GM18909 (cell line): ENCODE data around the gene CLEC3B.
A peak's percentile ranks its signal among the peaks of the same experiment; 100 is the strongest.
"Not testable (repeated sequence)": the region's sequence is repeated elsewhere in the genome, so short reads cannot be mapped to it uniquely, and the experiment has no call there.

Experiments
- ATAC-seq: cut with Tn5 transposase; IDR thresholded peaks from one replicate; pipeline ENCODE4 v1.9.1; 2021; ENCODE audit warnings: mild to moderate bottlenecking; ENCODE audit not compliant: unreplicated experiment, poor library complexity

Gene CLEC3B, protein sequence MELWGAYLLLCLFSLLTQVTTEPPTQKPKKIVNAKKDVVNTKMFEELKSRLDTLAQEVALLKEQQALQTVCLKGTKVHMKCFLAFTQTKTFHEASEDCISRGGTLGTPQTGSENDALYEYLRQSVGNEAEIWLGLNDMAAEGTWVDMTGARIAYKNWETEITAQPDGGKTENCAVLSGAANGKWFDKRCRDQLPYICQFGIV

DNA sequence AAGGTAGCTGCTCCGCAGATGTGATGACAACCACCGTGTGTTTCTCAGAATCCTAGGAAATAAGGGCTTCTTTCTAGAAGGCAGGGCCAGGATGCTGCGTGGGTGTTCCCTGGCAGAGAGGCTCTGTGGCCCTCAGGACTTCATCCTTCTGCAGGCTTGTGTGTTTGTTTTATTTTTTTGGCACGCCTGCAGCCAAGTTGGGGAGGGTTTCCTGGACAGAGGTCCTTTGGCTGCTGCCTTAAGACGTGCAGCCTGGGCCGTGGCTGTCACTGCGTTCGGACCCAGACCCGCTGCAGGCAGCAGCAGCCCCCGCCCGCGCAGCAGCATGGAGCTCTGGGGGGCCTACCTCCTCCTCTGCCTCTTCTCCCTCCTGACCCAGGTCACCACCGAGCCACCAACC, at the start of gene CLEC3B:
CLEC3B (plus strand) TSS at position 266 of the 400 bp plus-strand sequence; CDS start at position 326, 60 bp downstream.
- no peak for ATAC-seq

DNA sequence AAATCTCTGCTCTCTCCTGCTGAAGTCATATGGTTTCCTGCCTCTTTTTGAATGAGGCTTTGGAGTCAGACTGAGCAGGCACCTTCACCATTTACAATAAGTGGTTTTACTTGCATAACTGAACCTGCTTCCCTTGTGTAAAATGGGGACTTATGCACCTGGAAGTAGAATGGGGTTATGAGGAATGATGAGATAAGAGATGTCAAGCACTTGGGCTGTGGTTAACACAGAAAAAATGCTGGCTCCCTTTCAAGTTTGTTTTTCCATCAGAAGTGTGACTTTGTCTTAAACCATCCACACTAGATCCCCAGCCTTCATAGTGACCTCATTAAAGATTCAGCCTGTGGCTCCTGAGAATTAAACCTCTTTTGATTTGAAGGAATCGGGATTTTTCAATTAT, 44.9 kb upstream of the CLEC3B start:
- no peak for ATAC-seq

DNA sequence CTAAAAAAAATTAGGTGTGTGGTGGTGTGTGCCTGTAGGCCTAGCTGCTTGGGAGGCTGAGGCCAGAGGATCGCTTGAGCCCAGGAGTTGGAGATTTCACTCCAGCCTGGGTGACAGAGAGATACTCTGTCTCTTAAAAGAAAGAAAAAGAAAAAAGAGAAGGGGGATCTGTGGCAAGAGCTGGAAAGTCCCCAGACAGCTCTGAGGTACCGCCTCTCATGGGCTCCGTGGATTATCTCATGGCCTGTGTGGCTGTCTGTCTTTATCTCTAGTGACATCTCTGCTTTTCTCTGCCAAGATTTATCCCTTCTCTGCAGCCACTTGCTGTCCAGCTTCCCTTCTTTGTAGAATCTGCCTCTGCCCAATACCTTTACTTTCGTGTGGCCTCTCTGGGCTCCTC, 44.4 kb upstream of the CLEC3B start:
- ATAC-seq, result peak; percentile 46

DNA sequence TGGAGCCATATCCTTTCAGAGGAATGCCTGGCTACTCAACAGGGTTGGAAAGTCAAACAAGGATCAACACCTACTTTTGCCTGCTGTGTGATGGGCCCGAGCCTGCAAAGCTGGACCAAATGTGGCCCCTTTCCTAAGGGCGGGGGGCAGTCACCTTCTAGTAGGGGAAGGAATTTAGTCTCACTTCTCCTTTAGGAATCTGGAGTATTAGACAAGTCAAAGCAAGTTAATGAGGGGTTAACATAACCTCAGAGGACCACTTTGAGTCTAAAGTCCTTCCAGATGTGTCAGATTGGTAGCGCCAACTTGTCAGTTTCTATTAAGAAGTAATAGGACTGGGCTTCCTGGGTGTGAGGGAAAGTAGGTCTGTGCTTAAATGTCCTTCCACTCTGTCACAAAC, 43.3 kb upstream of the CLEC3B start:
- ATAC-seq, result no peak

DNA sequence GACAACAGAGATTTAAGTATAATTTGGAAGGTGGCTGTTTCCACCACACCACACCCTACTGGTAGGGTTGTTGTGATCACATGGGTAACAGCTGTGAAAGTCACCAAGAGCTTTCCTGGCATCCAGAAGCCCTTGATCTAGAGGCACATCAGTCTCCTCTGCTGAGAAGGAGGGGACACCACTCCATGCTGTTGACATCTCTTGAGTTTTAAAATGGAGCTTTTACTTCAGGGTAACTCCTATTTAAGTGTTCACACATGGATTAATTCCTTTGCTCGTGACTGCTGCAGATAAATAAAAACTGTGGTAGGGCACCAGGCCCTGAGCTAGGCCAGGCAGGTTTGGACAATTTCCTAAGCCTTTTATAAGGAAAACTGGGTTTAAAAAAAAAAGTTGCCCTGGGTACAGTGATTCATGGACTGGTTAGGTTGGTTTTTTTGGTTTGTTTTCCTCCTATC, 42.6 kb upstream of the CLEC3B start:
- no peak for ATAC-seq

DNA sequence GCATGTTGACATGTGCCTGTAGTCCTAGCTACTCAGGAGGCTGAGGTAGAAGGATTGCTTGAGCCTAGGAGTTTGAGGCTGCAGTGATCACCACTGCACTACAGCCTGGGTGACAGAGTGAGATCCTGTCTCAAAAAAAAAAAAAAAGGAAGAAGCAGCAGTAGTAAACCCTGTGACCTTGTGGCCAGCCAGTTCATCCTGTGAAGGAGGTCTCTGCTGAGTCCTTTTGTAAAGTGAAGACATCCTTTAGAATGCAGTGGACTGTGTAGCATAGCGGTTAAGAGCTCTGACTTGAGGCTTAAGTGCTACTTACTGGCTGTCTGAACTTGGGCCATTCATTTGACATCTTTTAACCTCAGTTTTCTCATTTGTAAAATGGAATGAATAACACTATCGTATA, 41.8 kb upstream of the CLEC3B start:
- ATAC-seq, result no peak

DNA sequence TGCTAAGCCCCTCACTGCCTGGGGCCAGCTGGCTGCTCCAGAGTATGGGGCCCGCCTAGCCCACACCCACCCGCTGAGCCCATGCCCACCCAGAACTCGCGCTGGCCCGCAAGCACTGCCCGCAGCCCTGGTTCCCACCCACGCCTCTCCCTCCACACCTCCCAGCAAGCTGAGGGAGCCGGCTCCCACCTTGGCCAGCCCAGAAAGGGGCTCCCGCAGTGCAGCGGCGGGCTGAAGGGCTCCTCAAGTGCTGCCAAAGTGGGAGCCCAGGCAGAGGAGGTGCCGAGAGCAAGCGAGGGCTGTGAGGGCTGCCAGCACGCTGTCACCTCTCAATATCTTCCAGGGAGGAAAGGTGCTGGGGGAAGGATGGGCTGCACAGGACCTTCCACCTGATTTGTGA, 39.8 kb upstream of the CLEC3B start:
- not testable (repeated sequence) for ATAC-seq

DNA sequence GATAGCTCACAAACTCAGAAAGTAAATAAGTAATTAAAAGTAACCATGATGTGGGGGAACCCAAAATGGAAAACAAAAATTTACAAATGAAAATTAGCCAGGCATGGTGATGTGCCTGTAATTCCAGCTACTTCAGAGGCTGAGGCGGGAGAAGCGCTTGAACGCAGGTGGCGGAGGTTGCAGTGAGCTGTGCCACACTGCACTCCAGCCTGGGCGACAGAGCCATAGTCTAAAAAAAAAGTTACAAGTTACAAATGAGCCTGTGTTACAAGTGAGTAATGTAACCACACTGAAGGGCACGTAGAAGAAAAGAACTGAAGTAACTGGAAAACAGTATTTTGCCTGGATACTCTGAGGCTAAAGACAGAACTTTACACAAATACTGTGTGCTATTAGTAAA, 38.8 kb upstream of the CLEC3B start:
- no peak for ATAC-seq

DNA sequence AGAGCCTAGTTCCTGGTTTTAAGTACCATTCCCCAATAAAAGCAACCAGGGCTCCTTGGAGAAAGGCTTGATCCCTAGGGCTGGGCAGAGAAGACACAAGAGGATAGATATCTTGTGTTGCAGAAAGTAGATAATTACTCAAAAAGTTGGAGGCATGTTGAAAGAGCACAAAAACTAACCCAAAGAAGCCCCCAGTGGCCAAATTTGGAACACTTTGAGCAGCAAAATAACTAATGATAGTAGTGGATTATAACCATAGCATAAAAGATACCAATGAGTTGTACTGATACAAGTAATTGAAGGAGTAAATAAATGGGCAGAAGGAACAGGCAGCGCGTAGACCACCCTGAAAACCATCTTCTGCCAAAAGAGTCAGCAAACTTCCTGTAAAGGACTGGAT, 38.0 kb upstream of the CLEC3B start:
- ATAC-seq, result no peak

DNA sequence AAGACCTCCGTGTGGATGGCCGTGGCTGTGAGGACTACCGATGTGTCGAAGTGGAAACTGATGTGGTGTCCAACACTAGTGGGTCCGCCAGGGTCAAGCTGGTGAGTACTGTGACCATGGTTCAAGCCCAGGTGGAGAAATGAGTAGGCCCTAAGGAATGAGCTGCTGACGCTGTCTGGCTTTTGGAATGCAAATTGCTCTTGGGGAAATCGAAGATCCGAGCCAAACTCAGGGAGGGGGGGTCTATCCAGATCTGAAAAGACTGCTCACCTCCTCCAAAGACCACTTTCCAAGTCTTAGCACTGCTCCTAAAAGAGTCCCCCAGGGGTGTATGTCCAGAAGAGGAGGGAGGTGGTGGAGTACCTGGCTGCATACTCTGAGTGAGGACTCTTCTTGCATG, 37.0 kb upstream of the CLEC3B start:
- no peak for ATAC-seq

DNA sequence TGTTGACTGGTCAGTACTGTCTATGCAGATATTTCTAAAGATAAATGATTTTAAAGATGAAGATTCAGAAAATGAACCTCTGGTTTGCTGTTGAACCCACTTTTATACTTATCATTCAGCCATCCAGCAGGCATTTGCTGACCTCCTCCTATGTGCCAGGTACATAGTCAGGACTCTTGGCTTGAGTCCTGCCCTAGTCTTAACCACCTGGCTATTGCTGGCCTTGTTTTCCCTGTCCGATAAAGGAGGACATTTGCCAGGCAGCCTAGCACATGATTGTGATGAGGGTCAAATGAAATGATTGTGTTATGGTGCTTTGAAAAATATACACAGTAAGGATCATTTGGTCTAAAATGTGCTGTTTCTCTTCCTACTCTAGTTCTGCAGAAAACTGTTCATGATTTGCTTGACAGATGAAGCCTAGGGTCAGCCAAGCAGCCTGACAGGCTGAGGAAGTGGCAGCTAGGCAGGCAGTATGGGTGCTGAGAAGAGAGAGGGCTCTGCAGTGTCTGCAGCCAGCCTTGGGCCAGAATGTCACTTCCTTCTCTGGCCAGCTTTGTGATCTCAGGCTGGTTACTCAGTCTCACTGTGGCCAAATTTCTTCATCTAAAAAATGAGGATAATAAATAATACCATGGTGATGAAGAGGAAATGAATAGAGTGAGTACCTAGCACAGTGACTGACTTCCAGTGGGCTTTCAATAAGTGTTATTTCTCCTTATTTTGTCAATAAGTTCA, 36.3 kb upstream of the CLEC3B start:
- no peak for ATAC-seq

DNA sequence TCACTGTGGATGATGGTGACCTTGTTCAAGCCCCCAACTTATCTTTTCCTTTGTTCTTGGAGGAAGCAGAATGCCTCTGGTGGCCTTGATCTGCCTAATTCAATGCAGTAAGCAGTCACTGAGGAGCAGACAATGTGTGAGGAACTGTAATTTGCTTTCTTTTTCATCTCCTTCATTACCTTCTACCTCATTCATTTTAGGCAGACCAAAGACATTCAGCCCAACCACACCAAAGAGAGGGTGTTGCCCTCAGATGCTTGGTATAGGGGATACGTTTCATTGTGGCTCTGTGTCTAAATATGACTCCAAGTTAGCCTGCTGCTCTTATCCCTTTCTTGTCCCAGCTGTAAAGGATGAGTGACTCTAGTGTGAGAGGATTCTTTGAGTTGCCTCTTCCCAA, 34.8 kb upstream of the CLEC3B start:
- ATAC-seq, result no peak

DNA sequence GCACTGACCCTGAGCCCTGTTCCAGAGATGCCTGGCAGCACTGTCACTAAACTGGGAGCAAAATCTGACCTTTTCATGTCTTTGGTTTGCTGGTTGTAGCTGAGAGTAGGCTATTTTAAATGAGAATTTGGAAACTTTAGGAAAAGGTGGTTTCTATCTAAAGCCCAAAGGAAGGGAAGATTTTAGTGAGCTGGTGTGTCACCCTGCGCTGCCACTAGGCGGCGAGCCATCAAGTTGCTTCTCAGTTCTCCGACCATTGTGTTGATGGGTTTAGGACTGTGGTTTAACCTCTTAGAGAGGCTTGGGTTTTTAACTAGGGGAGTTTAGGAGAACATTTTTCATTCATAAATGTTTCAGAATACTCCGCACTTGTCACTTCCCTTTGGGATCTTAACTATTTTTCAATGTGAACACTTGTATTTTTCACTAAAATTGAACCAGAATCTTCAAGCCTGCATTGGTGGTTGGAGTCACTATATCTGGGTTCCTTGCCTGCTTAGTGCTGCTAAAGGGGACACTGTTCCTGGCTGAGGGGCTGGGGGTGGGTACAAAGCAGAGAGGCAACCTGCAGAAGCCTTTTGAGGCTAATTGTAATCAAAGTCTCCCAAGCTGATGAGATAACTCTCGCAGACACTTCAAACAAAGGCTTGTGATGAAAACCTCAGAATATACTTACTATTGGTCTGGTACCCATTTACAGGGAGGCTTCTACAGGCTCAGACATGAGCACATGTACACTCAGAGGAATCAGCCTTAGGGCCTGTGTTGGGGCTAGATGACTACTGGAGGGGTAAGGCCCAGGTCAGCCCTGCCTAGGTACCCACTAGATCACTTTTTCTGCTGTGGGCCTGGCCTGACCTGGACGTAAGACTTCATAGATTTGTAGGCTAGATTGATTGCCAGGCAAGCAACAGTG, 33.3 kb upstream of the CLEC3B start:
- no peak for ATAC-seq

DNA sequence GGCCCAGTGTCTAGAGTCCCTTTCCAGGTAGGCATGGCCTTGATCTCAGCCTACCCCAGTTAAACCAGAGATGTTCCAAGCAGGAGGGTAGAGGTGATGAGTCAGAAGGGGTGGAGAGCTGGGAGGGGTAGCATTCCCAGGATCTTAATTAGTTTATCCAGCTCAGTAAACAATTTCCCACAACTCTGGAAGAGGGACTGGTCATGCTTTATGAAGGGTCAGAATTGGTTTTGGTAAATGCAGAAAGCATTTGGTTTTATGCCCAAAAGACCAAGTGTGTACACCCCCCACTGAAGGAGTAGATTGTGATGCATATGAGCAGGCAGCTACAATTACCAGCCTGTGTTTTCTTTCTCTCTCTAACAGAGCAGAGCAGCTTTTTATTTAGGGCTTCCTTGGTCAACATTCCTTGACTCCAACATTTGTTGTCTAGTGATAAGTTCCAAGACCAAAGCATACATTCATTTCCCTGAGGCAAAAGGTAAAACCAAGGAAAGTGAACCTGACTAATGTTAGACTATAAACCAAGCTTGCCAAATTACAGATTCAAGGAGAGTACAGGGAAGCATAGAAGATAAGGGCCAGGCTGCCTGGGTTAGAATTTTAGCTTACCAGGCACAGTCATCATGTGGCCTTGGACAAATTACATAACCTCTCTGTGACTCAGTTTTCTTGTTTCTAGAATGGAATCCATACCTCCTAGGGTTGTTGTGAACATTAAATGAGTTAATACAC, 32.5 kb upstream of the CLEC3B start:
- ATAC-seq, result no peak

DNA sequence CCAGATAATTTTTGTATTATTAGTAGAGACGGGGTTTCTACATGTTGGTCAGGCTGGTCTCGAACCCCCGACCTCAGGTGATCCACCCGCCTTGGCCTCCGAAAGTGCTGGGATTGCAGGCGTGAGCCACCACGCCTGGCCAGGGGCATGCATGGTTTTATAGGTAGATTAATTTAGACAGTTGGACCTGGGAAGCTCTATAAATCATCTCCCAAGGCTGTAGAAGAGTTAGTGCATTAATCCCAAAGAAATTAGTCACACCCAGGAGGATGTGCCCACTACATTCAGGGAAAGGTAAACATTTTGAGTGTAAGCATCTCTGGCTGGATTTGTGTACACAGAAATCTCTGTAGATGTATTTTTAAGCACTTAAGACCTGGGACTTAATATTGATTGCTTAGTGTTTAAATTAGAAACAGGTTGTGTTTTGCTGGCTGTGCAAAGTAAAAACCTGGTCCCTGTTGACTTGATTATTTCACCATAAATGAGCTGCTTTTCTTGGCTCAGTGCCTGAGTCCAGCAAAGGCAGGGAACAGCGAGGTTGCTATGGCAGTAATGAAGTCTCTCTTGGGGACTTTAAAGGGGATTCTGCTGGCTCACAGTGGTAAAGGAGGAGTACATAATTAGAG, 30.8 kb upstream of the CLEC3B start:
- ATAC-seq, result no peak

DNA sequence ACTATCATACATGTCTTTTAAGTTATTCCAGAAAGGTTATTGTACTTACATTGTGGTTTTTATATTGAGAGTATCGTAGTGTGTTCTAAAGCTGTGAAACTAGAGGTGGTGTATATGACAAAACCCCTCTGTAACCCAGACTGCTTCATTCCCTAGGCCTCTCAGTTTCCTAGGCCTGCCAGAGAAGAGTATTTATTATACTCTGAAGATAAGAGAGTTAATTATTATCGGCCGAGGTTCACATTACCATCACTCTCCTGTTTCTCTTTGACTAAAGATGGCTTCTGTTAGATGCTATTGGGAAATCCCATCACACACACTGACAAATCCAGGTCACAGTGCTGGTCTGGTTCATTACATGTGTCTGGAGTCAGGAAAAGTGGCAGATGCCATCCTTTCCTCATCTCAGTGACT, 29.5 kb upstream of the CLEC3B start:
- ATAC-seq, result peak; percentile 49

DNA sequence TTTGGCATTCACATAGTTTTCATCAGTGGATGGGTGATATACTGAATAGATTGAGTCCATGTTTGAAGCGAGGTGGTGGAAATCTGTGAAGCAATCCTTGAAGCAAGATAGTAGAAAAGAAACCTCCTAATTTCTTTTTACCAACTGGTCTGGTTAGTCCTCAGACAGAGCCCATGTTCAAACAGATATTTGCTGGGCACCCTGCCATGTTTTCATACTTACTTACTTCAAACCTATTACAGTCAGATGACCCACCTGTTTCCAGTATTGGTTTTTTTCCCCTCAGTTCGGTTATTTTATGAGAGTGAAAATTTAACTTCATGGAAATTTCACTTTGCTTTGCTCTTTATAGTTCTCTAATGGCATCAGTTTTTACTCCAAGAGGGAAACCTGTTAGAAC, 26.3 kb upstream of the CLEC3B start:
- no peak for ATAC-seq

DNA sequence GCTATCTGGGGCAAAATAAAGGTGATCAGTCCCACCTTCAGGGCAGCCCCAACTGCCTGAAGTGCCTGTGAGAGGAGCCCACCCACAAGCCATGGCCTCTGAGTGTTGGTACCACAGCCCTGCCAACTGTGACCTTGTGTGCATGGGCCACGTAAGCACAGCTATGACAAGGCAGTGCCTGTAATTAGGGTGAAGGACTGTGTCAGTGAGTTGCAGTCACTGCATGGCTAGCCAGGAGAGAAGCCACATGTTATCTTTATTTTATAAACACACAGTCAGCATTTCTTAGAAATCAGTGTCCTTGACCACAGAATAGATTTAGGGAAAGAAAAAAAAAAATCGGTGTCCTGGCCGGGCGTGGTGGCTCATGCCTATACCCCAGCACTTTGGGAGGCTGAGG, 25.3 kb upstream of the CLEC3B start:
- no peak for ATAC-seq

DNA sequence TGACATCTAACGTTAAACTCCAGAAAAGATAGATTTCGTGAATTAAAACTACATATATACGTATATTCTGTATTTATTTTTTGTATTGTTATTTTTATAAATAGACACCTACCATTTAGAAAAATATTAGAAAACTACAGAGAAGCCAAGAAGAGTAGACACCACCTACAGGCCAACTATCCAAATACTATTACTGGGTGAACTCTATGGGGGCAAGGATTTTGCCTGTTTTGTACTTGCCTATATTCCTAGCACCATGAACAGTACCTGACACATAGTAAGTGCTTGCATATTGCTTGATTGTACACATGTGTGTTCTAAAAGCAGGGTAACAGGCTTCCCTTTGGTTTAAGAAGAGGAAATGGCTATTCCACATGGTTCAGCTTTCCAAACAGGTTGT, 24.4 kb upstream of the CLEC3B start:
- no peak for ATAC-seq

DNA sequence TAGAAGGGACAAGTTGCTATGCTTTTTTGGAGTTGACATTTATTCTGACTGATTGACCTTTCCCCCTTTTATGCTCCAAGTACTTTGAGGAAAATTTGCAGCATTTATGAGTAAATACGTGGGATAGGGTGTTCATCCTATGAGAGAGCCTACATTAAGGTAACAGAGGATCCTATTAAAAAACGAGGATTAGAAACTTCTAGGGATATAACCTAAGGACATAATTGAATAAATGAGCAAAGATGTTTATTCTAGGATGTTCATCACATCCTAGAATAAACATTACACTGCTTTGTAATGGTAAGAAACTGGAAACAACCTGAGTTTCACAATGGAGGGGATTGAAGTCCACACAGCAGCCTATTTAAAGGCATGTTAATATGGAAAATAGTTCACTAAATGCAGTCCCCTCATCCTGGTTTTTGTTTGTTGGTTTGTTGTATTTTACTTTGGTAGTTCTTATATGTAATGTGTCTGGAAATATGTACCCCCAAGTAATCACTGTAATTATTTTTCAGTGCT, 23.9 kb upstream of the CLEC3B start:
- ATAC-seq, result no peak
